PFSK-1 (cell line): ENCODE results near the gene MIOX.

Source experiments
- FOXP2 ChIP-seq: optimal IDR thresholded peaks from 2 replicates; pipeline ENCODE3; 2011; ENCODE audit warnings: borderline replicate concordance, control low read depth, inconsistent platforms; ENCODE audit not compliant: insufficient read depth; ENCODE audit errors: extremely low read length, extremely low read depth
- POLR2AphosphoS5 ChIP-seq: IDR thresholded peaks from 2 replicates; pipeline ENCODE4 v1.6.1; 2012; ENCODE audit warnings: low read depth, mild to moderate bottlenecking, control low read depth, low read length, moderate library complexity
- SIN3A ChIP-seq: IDR thresholded peaks from 2 replicates; pipeline ENCODE4 v1.6.1; 2012; ENCODE audit warnings: mild to moderate bottlenecking, low read length, moderate library complexity, borderline replicate concordance; ENCODE audit not compliant: insufficient read depth
- TAF1 ChIP-seq: IDR thresholded peaks from 2 replicates; pipeline ENCODE4 v1.6.1; 2012; ENCODE audit warnings: low read length, control low read depth, borderline replicate concordance; ENCODE audit not compliant: insufficient read depth
- TF ChIP-seq, protein P1 (sequence below), 2 experiments: IDR thresholded peaks; 2 replicates each; pipeline versions ENCODE4 v1.6.1 to v1.8.0; 2011 to 2012; ENCODE audit warnings: low read depth in 2 of 2, low read length in 2 of 2, control low read depth in 1 of 2, inconsistent platforms in 1 of 2, mild to moderate bottlenecking in 1 of 2, moderate library complexity in 1 of 2; ENCODE audit not compliant: insufficient read depth in 1 of 2

The MIOX gene

DNA sequence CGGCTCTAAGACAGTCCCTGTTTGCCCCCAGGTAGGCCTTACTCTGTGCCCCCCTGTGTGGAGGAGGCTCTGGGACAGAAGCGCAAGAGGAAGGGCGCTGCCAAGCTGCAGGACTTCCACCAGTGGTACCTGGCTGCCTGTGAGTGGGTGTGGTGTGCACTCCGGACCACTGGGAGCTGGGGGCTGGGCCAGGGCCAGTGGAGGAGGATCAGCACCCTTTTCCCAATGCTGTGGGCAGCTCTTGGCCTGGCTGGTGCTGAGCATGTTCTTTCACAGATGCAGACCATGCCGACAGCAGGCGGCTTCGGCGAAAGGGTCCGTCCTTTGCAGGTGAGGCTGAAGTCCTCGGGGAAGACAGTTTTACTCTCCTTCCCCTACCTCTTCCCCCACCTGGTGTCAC is 35.1 kb downstream of the MIOX start:
- TF ChIP-seq, protein P1, sequence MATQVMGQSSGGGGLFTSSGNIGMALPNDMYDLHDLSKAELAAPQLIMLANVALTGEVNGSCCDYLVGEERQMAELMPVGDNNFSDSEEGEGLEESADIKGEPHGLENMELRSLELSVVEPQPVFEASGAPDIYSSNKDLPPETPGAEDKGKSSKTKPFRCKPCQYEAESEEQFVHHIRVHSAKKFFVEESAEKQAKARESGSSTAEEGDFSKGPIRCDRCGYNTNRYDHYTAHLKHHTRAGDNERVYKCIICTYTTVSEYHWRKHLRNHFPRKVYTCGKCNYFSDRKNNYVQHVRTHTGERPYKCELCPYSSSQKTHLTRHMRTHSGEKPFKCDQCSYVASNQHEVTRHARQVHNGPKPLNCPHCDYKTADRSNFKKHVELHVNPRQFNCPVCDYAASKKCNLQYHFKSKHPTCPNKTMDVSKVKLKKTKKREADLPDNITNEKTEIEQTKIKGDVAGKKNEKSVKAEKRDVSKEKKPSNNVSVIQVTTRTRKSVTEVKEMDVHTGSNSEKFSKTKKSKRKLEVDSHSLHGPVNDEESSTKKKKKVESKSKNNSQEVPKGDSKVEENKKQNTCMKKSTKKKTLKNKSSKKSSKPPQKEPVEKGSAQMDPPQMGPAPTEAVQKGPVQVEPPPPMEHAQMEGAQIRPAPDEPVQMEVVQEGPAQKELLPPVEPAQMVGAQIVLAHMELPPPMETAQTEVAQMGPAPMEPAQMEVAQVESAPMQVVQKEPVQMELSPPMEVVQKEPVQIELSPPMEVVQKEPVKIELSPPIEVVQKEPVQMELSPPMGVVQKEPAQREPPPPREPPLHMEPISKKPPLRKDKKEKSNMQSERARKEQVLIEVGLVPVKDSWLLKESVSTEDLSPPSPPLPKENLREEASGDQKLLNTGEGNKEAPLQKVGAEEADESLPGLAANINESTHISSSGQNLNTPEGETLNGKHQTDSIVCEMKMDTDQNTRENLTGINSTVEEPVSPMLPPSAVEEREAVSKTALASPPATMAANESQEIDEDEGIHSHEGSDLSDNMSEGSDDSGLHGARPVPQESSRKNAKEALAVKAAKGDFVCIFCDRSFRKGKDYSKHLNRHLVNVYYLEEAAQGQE (IDR thresholded peaks at IDR 0.05; ENCODE audit: insufficient read depth in 1 of 2, low read depth in 2 of 2, low read length in 2 of 2): no peak
- no peak for TF ChIP-seq FOXP2
- no peak for TF ChIP-seq SIN3A
- no peak for TF ChIP-seq POLR2AphosphoS5
- TF ChIP-seq TAF1: no peak

DNA sequence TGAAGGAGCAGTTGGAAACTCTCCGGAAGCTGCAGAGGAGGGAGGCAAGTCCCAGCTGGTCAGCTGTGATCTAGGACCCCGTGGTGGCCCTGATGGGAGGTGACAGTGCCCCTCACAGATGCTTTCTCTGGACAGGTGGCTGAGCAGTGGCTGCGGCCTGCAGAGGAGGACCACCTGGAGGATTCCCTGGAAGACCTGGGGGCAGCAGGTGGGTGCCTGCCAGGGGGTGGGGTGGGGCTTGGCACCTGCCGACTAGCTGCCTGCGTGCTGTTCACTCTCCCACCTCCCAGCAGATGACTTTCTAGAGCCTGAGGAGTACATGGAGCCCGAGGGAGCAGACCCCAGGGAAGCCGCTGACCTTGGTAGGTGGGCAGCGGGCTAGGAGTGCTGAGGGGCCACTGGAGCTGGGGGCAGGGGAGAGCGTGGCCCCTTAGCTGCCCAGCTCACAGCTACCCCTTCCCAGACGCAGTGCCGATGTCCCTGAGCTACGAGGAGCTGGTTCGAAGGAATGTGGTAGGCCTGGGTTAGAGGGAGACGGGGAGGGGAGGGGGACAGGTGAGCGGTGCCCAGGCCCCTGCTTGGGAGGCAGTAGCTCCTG is 35.6 kb downstream of the MIOX start:
- no peak for TF ChIP-seq FOXP2
- TF ChIP-seq, protein P1 (IDR thresholded peaks at IDR 0.05; ENCODE audit: insufficient read depth in 1 of 2, low read depth in 2 of 2, low read length in 2 of 2): no peak
- TF ChIP-seq POLR2AphosphoS5: no peak
- no peak for TF ChIP-seq TAF1
- TF ChIP-seq SIN3A: no peak

- TF ChIP-seq, protein P1 (IDR thresholded peaks at IDR 0.05; ENCODE audit: insufficient read depth in 1 of 2, low read depth in 2 of 2, low read length in 2 of 2): no peak
- TF ChIP-seq TAF1: no peak
- no peak for TF ChIP-seq SIN3A
- TF ChIP-seq FOXP2: no peak
- no peak for TF ChIP-seq POLR2AphosphoS5
These were observed 36.3 kb downstream of the MIOX start for GRCh38 chr22:50522806-50523438.

GRCh38 chr22:50523458-50523805 is 36.8 kb downstream of the MIOX start:
- TF ChIP-seq, protein P1 (IDR thresholded peaks at IDR 0.05; ENCODE audit: insufficient read depth in 1 of 2, low read depth in 2 of 2, low read length in 2 of 2): no peak
- no peak for TF ChIP-seq POLR2AphosphoS5
- TF ChIP-seq FOXP2: no peak
- TF ChIP-seq TAF1: no peak
- TF ChIP-seq SIN3A: no peak
